ENCODE results near the gene PCSK5.

GRCh38 chr9:75912951-75913350, 22.5 kb downstream of the PCSK5 start:
- TF ChIP-seq TAF1 (IDR thresholded peaks at IDR 0.05; ENCODE audit: low read depth) (no peak), SMC3 (conservative IDR thresholded peaks at IDR 0.05; ENCODE audit: poor library complexity) (no peak)

All from neural cell (in vitro differentiated cells).